ENCODE data around the gene OSBPL7. TPM values are rescaled to one million over a fixed set of nuclear protein-coding genes. Genes with fewer than 3 reads are reported as not detected.

The OSBPL7 gene
- total and polyA plus RNA-seq, 9 donors, result 6.1 to 18.0 (median 12.3) TPM

- H3K4me3 ChIP-seq, result no peak overlapping the region
- peaks cover 2% of the 10 kb centered on the region for H3K4me1 ChIP-seq (ENCODE audit: insufficient read depth)
- H3K27me3 ChIP-seq, result no peaks in the 10 kb centered on the region
- TF ChIP-seq, protein P1, sequence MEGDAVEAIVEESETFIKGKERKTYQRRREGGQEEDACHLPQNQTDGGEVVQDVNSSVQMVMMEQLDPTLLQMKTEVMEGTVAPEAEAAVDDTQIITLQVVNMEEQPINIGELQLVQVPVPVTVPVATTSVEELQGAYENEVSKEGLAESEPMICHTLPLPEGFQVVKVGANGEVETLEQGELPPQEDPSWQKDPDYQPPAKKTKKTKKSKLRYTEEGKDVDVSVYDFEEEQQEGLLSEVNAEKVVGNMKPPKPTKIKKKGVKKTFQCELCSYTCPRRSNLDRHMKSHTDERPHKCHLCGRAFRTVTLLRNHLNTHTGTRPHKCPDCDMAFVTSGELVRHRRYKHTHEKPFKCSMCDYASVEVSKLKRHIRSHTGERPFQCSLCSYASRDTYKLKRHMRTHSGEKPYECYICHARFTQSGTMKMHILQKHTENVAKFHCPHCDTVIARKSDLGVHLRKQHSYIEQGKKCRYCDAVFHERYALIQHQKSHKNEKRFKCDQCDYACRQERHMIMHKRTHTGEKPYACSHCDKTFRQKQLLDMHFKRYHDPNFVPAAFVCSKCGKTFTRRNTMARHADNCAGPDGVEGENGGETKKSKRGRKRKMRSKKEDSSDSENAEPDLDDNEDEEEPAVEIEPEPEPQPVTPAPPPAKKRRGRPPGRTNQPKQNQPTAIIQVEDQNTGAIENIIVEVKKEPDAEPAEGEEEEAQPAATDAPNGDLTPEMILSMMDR (IDR thresholded peaks at IDR 0.05), result no peak
- TF ChIP-seq POLR2A (IDR thresholded peaks at IDR 0.05) (no peak), EP300 (IDR thresholded peaks at IDR 0.05) (no peak)
- no peak overlapping the region for H3K27ac ChIP-seq
- WGBS, 3 donors, result 61 to 75% (median 61%) methylated on average over 6 of the region's 6 CpGs
- DNase-seq, result no peak
- intact Hi-C loops (cut with DNase I), result no loop called here
- no peaks in the 10 kb centered on the region for H3K9me3 ChIP-seq
- no peaks in the 10 kb centered on the region for H3K36me3 ChIP-seq
Observed at GRCh38 chr17:47792979-47793378, 28.6 kb downstream of the OSBPL7 start.

DNA sequence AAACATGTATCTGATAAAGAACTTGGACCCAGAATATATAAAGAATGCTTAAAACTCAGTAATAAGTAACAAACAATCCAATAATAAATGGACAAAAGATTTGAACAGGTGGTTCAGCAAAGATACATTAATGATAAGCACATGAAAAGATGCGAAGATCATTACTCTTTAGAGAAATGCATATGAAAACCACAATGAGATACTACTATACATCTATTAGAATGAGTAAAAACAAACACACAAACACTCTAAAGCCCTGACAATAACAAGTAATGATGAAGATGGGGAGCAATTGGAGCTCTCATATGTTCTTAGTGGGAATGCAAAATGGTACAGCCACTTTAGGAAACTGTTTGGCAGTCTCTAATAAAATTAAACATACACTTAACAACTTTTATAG is 29.1 kb downstream of the OSBPL7 start:
- no peaks in the 10 kb centered on the region for H3K27me3 ChIP-seq

DNA sequence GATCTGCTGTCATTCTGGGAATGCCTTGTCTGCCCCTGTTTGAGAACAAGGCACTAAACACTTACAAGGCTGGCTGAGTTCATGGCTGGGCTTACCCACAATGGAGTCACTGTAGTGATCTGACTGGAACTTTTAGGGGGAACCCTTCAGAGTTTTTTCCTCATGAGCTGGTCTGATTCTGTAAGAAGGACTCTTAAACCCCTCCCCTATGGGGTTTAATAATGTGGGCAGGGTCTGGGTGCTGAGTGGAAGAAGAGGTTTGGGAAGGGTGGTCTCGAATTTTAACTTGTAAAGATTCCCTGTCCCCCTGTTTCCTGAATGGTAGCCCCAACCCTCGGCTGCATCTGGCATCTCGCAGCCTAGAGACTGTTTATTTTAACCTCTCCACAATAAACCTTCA is 30.6 kb downstream of the OSBPL7 start:
- no peaks in the 10 kb centered on the region for H3K27me3 ChIP-seq
- intact Hi-C loops (cut with DNase I), result no loop called here
- H3K36me3 ChIP-seq, result no peaks in the 10 kb centered on the region
- DNase-seq, result no peak
- peaks cover 2% of the 10 kb centered on the region for H3K4me1 ChIP-seq (ENCODE audit: insufficient read depth)
- 23 to 40% (median 30%) methylated on average over 3 of the region's 3 CpGs for WGBS, 3 donors
- TF ChIP-seq POLR2A (IDR thresholded peaks at IDR 0.05) (no peak), EP300 (IDR thresholded peaks at IDR 0.05) (no peak)
- TF ChIP-seq, protein P1 (IDR thresholded peaks at IDR 0.05), result no peak
- H3K4me3 ChIP-seq, result no peak overlapping the region
- H3K9me3 ChIP-seq, result no peaks in the 10 kb centered on the region
- no peak overlapping the region for H3K27ac ChIP-seq

More for the DNA sequence above, 29.1 kb downstream of the OSBPL7 start:
- H3K9me3 ChIP-seq, result no peaks in the 10 kb centered on the region
- H3K36me3 ChIP-seq, result no peaks in the 10 kb centered on the region
- 76 to 84% (median 79%) methylated on average over 1 of the region's 1 CpG for WGBS, 3 donors
- DNase-seq, result no peak
- peaks cover 2% of the 10 kb centered on the region for H3K4me1 ChIP-seq (ENCODE audit: insufficient read depth)
- no peak overlapping the region for H3K4me3 ChIP-seq
- H3K27ac ChIP-seq, result no peak overlapping the region
- TF ChIP-seq, protein P1 (IDR thresholded peaks at IDR 0.05), result no peak
- TF ChIP-seq EP300 (IDR thresholded peaks at IDR 0.05), result no peak
- TF ChIP-seq POLR2A (IDR thresholded peaks at IDR 0.05), result no peak
- intact Hi-C loops (cut with DNase I), result no loop called here

GRCh38 chr17:47789611-47790561 is 31.7 kb downstream of the OSBPL7 start:
- Histone ChIP-seq H3K4me1 (ENCODE audit: insufficient read depth) (peaks cover 2% of the 10 kb centered on the region), H3K36me3 (no peaks in the 10 kb centered on the region), H3K27ac (no peak overlapping the region), H3K9me3 (no peaks in the 10 kb centered on the region), H3K27me3 (no peaks in the 10 kb centered on the region), H3K4me3 (peak overlapping the region; percentile 29)
- TF ChIP-seq POLR2A (IDR thresholded peaks at IDR 0.05) (no peak), EP300 (IDR thresholded peaks at IDR 0.05) (no peak)
- TF ChIP-seq, protein P1 (IDR thresholded peaks at IDR 0.05), result peak in 1 of 3 donors; percentile 13
- 1 to 2% (median 2%) methylated on average over 51 to 70 of the region's 70 CpGs for WGBS, 3 donors
- peak in 2 of 5 donors; percentile 49 to 66 for DNase-seq
- intact Hi-C loops (cut with DNase I), result no loop called here
